ENCODE results near the gene MRC2. TPM values are rescaled to one million over a fixed set of nuclear protein-coding genes. Genes with fewer than 3 reads are reported as not detected.

MRC2 gene
- total RNA-seq, 1 experiment from 2014 or later = 34.3 TPM

GRCh38 chr17:62722625-62723024 is 95.2 kb downstream of the MRC2 start:
- CTCF ChIA-PET = no interaction called here
- peaks cover 5% of the 10 kb centered on the region for H3K27me3 ChIP-seq (replicated peaks; ENCODE audit: insufficient read depth, low read depth, low read length, poor library complexity)

GRCh38 chr17:62723842-62724241 is 96.4 kb downstream of the MRC2 start:
- TF ChIP-seq CTCF (conservative IDR thresholded peaks at IDR 0.05; ENCODE audit: low read depth, low read length) (no peak), EZH2 (IDR thresholded peaks at IDR 0.05; ENCODE audit: borderline replicate concordance, low read depth, low read length, poor library complexity, severe bottlenecking) (no peak)
- Histone ChIP-seq H3K9me3 (ENCODE audit: low read depth, low read length, poor library complexity, severe bottlenecking) (no peaks in the 10 kb centered on the region), H3K36me3 (ENCODE audit: insufficient read depth, low read length, poor library complexity, severe bottlenecking) (no peaks in the 10 kb centered on the region), H3K4me1 (ENCODE audit: insufficient read depth, low read length, poor library complexity, severe bottlenecking) (no peaks in the 10 kb centered on the region), H3K27me3 (replicated peaks; ENCODE audit: insufficient read depth, low read depth, low read length, poor library complexity) (peaks cover 5% of the 10 kb centered on the region), H3K27ac (ENCODE audit: low read depth, low read length, poor library complexity, severe bottlenecking) (no peak overlapping the region), H3K4me3 (ENCODE audit: low read depth, low read length, poor library complexity, severe bottlenecking) (no peak overlapping the region)
- intact Hi-C loops (cut with micrococcal nuclease; ENCODE audit: unreplicated experiment) = no loop called here
- POLR2A ChIA-PET (ENCODE audit: low non-redundant PET) = no interaction called here
- DNase-seq (ENCODE audit: low spot score) = no peak
- CTCF ChIA-PET = no interaction called here
- no TSS peak for BruUV-seq (replicated peaks)

More at GRCh38 chr17:62722625-62723024, 95.2 kb downstream of the MRC2 start:
- TF ChIP-seq EZH2 (IDR thresholded peaks at IDR 0.05; ENCODE audit: borderline replicate concordance, low read depth, low read length, poor library complexity, severe bottlenecking) (no peak), CTCF (conservative IDR thresholded peaks at IDR 0.05; ENCODE audit: low read depth, low read length) (no peak)
- H3K4me1 ChIP-seq (ENCODE audit: insufficient read depth, low read length, poor library complexity, severe bottlenecking) = no peaks in the 10 kb centered on the region
- H3K36me3 ChIP-seq (ENCODE audit: insufficient read depth, low read length, poor library complexity, severe bottlenecking) = no peaks in the 10 kb centered on the region
- no peaks in the 10 kb centered on the region for H3K9me3 ChIP-seq (ENCODE audit: low read depth, low read length, poor library complexity, severe bottlenecking)
- POLR2A ChIA-PET (ENCODE audit: low non-redundant PET) = no interaction called here
- no peak overlapping the region for H3K27ac ChIP-seq (ENCODE audit: low read depth, low read length, poor library complexity, severe bottlenecking)
- no peak for DNase-seq (ENCODE audit: low spot score)
- intact Hi-C loops (cut with micrococcal nuclease; ENCODE audit: unreplicated experiment) = no loop called here
- no TSS peak for BruUV-seq (replicated peaks)
- H3K4me3 ChIP-seq (ENCODE audit: low read depth, low read length, poor library complexity, severe bottlenecking) = no peak overlapping the region

GRCh38 chr17:62724398-62725146 is 97.1 kb downstream of the MRC2 start:
- DNase-seq (ENCODE audit: low spot score) = no peak
- no peak overlapping the region for H3K4me3 ChIP-seq (ENCODE audit: low read depth, low read length, poor library complexity, severe bottlenecking)
- H3K4me1 ChIP-seq (ENCODE audit: insufficient read depth, low read length, poor library complexity, severe bottlenecking) = no peaks in the 10 kb centered on the region
- H3K36me3 ChIP-seq (ENCODE audit: insufficient read depth, low read length, poor library complexity, severe bottlenecking) = no peaks in the 10 kb centered on the region
- H3K27me3 ChIP-seq (replicated peaks; ENCODE audit: insufficient read depth, low read depth, low read length, poor library complexity) = peaks cover 5% of the 10 kb centered on the region
- intact Hi-C loops (cut with micrococcal nuclease; ENCODE audit: unreplicated experiment) = no loop called here
- CTCF ChIA-PET = no interaction called here
- TF ChIP-seq EZH2 (IDR thresholded peaks at IDR 0.05; ENCODE audit: borderline replicate concordance, low read depth, low read length, poor library complexity, severe bottlenecking) = no peak
- TF ChIP-seq CTCF (conservative IDR thresholded peaks at IDR 0.05; ENCODE audit: low read depth, low read length) = no peak
- POLR2A ChIA-PET (ENCODE audit: low non-redundant PET) = no interaction called here
- BruUV-seq (replicated peaks) = no TSS peak
- H3K9me3 ChIP-seq (ENCODE audit: low read depth, low read length, poor library complexity, severe bottlenecking) = no peaks in the 10 kb centered on the region
- no peak overlapping the region for H3K27ac ChIP-seq (ENCODE audit: low read depth, low read length, poor library complexity, severe bottlenecking)
